ENCODE measurements around the gene THRB.

DNA sequence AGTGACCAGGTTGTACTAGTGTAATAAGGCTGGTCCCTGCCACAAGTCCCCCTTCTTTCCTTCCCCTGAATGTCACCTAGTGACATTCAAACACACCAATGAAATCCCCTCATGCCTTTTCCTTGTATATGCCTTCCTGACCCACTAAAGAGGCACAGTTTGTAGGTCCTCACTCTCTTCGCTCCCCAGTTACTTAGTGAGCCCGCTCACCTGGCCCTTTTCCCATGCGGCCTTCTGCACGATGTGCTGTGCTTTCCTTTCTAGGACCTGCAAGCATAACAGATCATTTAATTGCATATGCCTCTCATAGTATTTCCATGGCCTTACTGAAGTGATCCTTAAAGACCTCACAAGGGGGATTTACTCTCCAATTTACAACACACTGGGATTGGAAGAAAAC is 146.3 kb downstream of the THRB start:
- TF ChIP-seq MLLT1 (IDR thresholded peaks at IDR 0.05) (no peak), RNF2 (IDR thresholded peaks at IDR 0.05) (no peak), KLF6 (CRISPR knock-in tag; IDR thresholded peaks at IDR 0.05; ENCODE audit: borderline replicate concordance) (no peak), HNRNPLL (IDR thresholded peaks at IDR 0.05; ENCODE audit: low read depth, low read length, poor library complexity, severe bottlenecking) (no peak), YY1 (IDR thresholded peaks at IDR 0.05; ENCODE audit: borderline replicate concordance in 1 of 3, control insufficient read depth in 1 of 3, extremely low read depth in 1 of 3, insufficient read depth in 3 of 3, insufficient read length in 1 of 3, insufficient replicate concordance in 2 of 3, low read depth in 1 of 3, low read length in 2 of 3) (no peak)
- TF ChIP-seq, protein P1, sequence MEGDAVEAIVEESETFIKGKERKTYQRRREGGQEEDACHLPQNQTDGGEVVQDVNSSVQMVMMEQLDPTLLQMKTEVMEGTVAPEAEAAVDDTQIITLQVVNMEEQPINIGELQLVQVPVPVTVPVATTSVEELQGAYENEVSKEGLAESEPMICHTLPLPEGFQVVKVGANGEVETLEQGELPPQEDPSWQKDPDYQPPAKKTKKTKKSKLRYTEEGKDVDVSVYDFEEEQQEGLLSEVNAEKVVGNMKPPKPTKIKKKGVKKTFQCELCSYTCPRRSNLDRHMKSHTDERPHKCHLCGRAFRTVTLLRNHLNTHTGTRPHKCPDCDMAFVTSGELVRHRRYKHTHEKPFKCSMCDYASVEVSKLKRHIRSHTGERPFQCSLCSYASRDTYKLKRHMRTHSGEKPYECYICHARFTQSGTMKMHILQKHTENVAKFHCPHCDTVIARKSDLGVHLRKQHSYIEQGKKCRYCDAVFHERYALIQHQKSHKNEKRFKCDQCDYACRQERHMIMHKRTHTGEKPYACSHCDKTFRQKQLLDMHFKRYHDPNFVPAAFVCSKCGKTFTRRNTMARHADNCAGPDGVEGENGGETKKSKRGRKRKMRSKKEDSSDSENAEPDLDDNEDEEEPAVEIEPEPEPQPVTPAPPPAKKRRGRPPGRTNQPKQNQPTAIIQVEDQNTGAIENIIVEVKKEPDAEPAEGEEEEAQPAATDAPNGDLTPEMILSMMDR (IDR thresholded peaks at IDR 0.05 in 2 of 3, conservative IDR thresholded peaks at IDR 0.05 in 1 of 3; ENCODE audit: insufficient read depth in 2 of 3, low read depth in 1 of 3, low read length in 3 of 3): no peak
- TF ChIP-seq, protein P2, sequence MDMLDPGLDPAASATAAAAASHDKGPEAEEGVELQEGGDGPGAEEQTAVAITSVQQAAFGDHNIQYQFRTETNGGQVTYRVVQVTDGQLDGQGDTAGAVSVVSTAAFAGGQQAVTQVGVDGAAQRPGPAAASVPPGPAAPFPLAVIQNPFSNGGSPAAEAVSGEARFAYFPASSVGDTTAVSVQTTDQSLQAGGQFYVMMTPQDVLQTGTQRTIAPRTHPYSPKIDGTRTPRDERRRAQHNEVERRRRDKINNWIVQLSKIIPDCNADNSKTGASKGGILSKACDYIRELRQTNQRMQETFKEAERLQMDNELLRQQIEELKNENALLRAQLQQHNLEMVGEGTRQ (CRISPR knock-in tag; IDR thresholded peaks at IDR 0.05): no peak

Data from K562 (cell line).